ENCODE data around the gene PALLD. TPM values are rescaled to one million over a fixed set of nuclear protein-coding genes. Genes with fewer than 3 reads are reported as not detected.

PALLD gene
- polyA plus RNA-seq, 3 donors = 213 to 223 (median 220) TPM

- DNase-seq (ENCODE audit: low read depth in 3 of 3, low spot score in 2 of 3) = no peak
Observed at GRCh38 chr4:168659741-168660465, 163.1 kb downstream of the PALLD start.

GRCh38 chr4:168662297-168662984 is 165.6 kb downstream of the PALLD start:
- no peak for DNase-seq (ENCODE audit: low read depth in 3 of 3, low spot score in 2 of 3)

- DNase-seq (ENCODE audit: low read depth in 3 of 3, low spot score in 2 of 3) = no peak
Observed at GRCh38 chr4:168664242-168664891, 167.5 kb downstream of the PALLD start.

GRCh38 chr4:168666531-168666930 is 169.7 kb downstream of the PALLD start:
- DNase-seq (ENCODE audit: low read depth in 3 of 3, low spot score in 2 of 3) = no peak

- no peak for DNase-seq (ENCODE audit: low read depth in 3 of 3, low spot score in 2 of 3)
Observed at GRCh38 chr4:168667376-168667775, 170.5 kb downstream of the PALLD start.

- no peak for DNase-seq (ENCODE audit: low read depth in 3 of 3, low spot score in 2 of 3)
Observed at GRCh38 chr4:168667921-168668320, 171.1 kb downstream of the PALLD start.

GRCh38 chr4:168673476-168673875 is 176.6 kb downstream of the PALLD start:
- no peak for DNase-seq (ENCODE audit: low read depth in 3 of 3, low spot score in 2 of 3)

GRCh38 chr4:168674077-168674747 is 177.4 kb downstream of the PALLD start:
- no peak for DNase-seq (ENCODE audit: low read depth in 3 of 3, low spot score in 2 of 3)

GRCh38 chr4:168674866-168675265 is 178.0 kb downstream of the PALLD start:
- no peak for DNase-seq (ENCODE audit: low read depth in 3 of 3, low spot score in 2 of 3)

GRCh38 chr4:168677063-168677462 is 180.2 kb downstream of the PALLD start:
- DNase-seq (ENCODE audit: low read depth in 3 of 3, low spot score in 2 of 3) = no peak

- no peak for DNase-seq (ENCODE audit: low read depth in 3 of 3, low spot score in 2 of 3)
Observed at GRCh38 chr4:168677879-168678278, 181.0 kb downstream of the PALLD start.

- DNase-seq (ENCODE audit: low read depth in 3 of 3, low spot score in 2 of 3) = no peak
Observed at GRCh38 chr4:168678751-168679366, 182.0 kb downstream of the PALLD start.

- DNase-seq (ENCODE audit: low read depth in 3 of 3, low spot score in 2 of 3) = no peak
Observed at GRCh38 chr4:168679397-168679796, 182.5 kb downstream of the PALLD start.

- DNase-seq (ENCODE audit: low read depth in 3 of 3, low spot score in 2 of 3) = no peak
Observed at GRCh38 chr4:168679819-168680218, 183.0 kb downstream of the PALLD start.

GRCh38 chr4:168682898-168683500 is 186.1 kb downstream of the PALLD start:
- DNase-seq (ENCODE audit: low read depth in 3 of 3, low spot score in 2 of 3) = no peak

GRCh38 chr4:168683595-168683994 is 186.7 kb downstream of the PALLD start:
- DNase-seq (ENCODE audit: low read depth in 3 of 3, low spot score in 2 of 3) = no peak

GRCh38 chr4:168685136-168685809 is 188.4 kb downstream of the PALLD start:
- DNase-seq (ENCODE audit: low read depth in 3 of 3, low spot score in 2 of 3) = no peak

GRCh38 chr4:168688584-168688983 is 191.7 kb downstream of the PALLD start:
- no peak for DNase-seq (ENCODE audit: low read depth in 3 of 3, low spot score in 2 of 3)

GRCh38 chr4:168689791-168690190 is 192.9 kb downstream of the PALLD start:
- DNase-seq (ENCODE audit: low read depth in 3 of 3, low spot score in 2 of 3) = no peak

- no peak for DNase-seq (ENCODE audit: low read depth in 3 of 3, low spot score in 2 of 3)
Observed at GRCh38 chr4:168690199-168690598, 193.3 kb downstream of the PALLD start.

Measured in right renal cortex interstitium (tissue), 3 donors.